Stomach (tissue), 4 donors: ENCODE measurements around the gene PKD1.

Source experiments
- POLR2A ChIP-seq, 4 donors: fragments of 450-650 bp; IDR thresholded peaks; one replicate each; pipeline ENCODE4 v1.6.1; 2016; ENCODE audit warnings: antibody characterized with exemption in 4 of 4, control low read depth in 2 of 4, mild to moderate bottlenecking in 1 of 4, moderate library complexity in 1 of 4
- POLR2AphosphoS5 ChIP-seq, 3 donors: sonication (generic); formaldehyde crosslinking; IDR thresholded peaks; one replicate each; pipeline ENCODE4 v1.6.1; 2016; ENCODE audit warnings: antibody characterized with exemption in 3 of 3
- TF ChIP-seq, protein P1 (sequence below), 7 experiments: fragments of 450-650 bp in 4 of 7; fragments of 200-600 bp in 3 of 7; sonication (generic) in 3 of 7; IDR thresholded peaks; one replicate each; pipeline ENCODE4 v1.5.1; 2016 to 2019; ENCODE audit warnings: antibody characterized with exemption in 7 of 7, control low read depth in 2 of 7, mild to moderate bottlenecking in 1 of 7

DNA sequence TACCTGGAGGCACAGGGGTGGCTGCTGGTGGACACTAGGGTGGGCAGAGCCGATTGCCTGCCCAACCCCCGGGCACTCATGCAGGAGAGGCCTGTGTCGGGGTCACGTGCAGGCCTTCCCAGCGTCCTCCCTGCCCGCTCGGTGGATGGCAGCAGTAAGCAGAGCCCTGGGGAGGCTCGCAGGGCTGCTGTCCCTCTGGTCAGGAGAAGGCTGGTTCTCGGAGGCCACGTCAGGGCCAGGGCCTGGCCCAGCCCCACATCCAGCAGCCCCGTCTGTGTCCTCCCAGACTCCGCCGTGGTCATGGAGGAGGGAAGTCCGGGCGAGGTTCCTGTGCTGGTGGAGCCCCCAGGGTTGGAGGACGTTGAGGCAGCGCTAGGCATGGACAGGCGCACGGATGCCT, 52.3 kb downstream of the PKD1 start:
- TF ChIP-seq, protein P1, sequence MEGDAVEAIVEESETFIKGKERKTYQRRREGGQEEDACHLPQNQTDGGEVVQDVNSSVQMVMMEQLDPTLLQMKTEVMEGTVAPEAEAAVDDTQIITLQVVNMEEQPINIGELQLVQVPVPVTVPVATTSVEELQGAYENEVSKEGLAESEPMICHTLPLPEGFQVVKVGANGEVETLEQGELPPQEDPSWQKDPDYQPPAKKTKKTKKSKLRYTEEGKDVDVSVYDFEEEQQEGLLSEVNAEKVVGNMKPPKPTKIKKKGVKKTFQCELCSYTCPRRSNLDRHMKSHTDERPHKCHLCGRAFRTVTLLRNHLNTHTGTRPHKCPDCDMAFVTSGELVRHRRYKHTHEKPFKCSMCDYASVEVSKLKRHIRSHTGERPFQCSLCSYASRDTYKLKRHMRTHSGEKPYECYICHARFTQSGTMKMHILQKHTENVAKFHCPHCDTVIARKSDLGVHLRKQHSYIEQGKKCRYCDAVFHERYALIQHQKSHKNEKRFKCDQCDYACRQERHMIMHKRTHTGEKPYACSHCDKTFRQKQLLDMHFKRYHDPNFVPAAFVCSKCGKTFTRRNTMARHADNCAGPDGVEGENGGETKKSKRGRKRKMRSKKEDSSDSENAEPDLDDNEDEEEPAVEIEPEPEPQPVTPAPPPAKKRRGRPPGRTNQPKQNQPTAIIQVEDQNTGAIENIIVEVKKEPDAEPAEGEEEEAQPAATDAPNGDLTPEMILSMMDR (IDR thresholded peaks at IDR 0.05) = no peak
- TF ChIP-seq POLR2A (IDR thresholded peaks at IDR 0.05) = no peak
- no peak for TF ChIP-seq POLR2AphosphoS5 (IDR thresholded peaks at IDR 0.05)
